Endothelial cell of umbilical vein (primary cell): Measurements from ENCODE around the gene CEP85. TPM values are rescaled to one million over a fixed set of nuclear protein-coding genes. Genes with fewer than 3 reads are reported as not detected.

Experiments used
- BruUV-seq: library from RNA; stranded (reverse); fragments of 400-500 nt; replicated peaks from 2 replicates; lab custom pipeline; 2021; lab: Mats Ljungman, UMichigan
- CTCF ChIA-PET: fragments of 300-600, 350-600 bp; sonication (Branson Sonifier 250); formaldehyde crosslinking; loops from one replicate; lab custom pipeline; 2021; ENCODE audit warnings: antibody characterized with exemption, inconsistent platforms; lab: Charles Lee
- POLR2A ChIA-PET: fragments of 300-600, 350-600 bp; sonication (Branson Sonifier 250); formaldehyde crosslinking; loops from one replicate; lab custom pipeline; 2021; ENCODE audit warnings: antibody characterized with exemption, inconsistent platforms; lab: Charles Lee
- DNase-seq: peaks from one replicate; pipeline ENCODE4 v3.0.0-alpha.2; 2011; ENCODE audit warnings: low read depth, low spot score
- FAIRE-seq: peaks from 2 replicates; lab custom pipeline; 2011; peaks lifted over from hg19 to GRCh38; lab: Jason Lieb, UNC
- H2AFZ ChIP-seq: 2 replicates; pipeline ENCODE4 v1.6.0; 2012; ENCODE audit warnings: low read depth, low read length, control low read depth, inconsistent platforms
- H3K27ac ChIP-seq: 2 replicates; pipeline ENCODE4 v1.5.1; 2011; ENCODE audit warnings: low read depth, mild to moderate bottlenecking, control low read depth, low read length, moderate library complexity; ENCODE audit not compliant: insufficient read depth
- H3K27me3 ChIP-seq, 2 experiments: 2 replicates each; pipeline versions ENCODE4 v1.6.0 to v1.6.1; 2011; ENCODE audit warnings: low read length in 2 of 2, mixed read lengths in 1 of 2; ENCODE audit not compliant: control insufficient read depth in 2 of 2, insufficient read depth in 2 of 2
- H3K36me3 ChIP-seq, 2 experiments: 2 replicates in 1 of 2; 3 replicates in 1 of 2; pipeline ENCODE4 v1.5.1; 2011; ENCODE audit warnings: low read length in 2 of 2, mild to moderate bottlenecking in 1 of 2, moderate library complexity in 1 of 2; ENCODE audit not compliant: control insufficient read depth in 2 of 2, insufficient read depth in 2 of 2; ENCODE audit errors: extremely low read depth in 1 of 2
- H3K4me1 ChIP-seq: 3 replicates; pipeline ENCODE4 v1.5.1; 2011; ENCODE audit warnings: mild to moderate bottlenecking, low read length; ENCODE audit not compliant: control insufficient read depth, insufficient read depth; ENCODE audit errors: extremely low read depth
- H3K4me2 ChIP-seq: 2 replicates; pipeline ENCODE4 v1.6.1; 2011; ENCODE audit warnings: low read length, control low read depth, mixed read lengths; ENCODE audit not compliant: insufficient read depth
- H3K4me3 ChIP-seq, 3 experiments: fragments of 200-600 bp in 1 of 3; sonication (generic), shearing (Covaris generic) in 1 of 3; replicated peaks in 1 of 3; 2 replicates each; pipeline ENCODE4 v1.5.1; 2011 to 2016; ENCODE audit warnings: control low read depth in 3 of 3, low read length in 3 of 3, mild to moderate bottlenecking in 2 of 3, inconsistent platforms in 1 of 3, low read depth in 1 of 3, moderate library complexity in 1 of 3; ENCODE audit not compliant: insufficient read depth in 1 of 3
- H3K79me2 ChIP-seq: 2 replicates; pipeline ENCODE4 v1.6.0; 2012; ENCODE audit warnings: low read length, inconsistent platforms; ENCODE audit not compliant: control insufficient read depth, insufficient read depth
- H3K9ac ChIP-seq: replicated peaks from 2 replicates; pipeline ENCODE3; 2011; ENCODE audit warnings: low read length, control low read depth; ENCODE audit not compliant: insufficient read depth; ENCODE audit errors: extremely low read depth
- H3K9me1 ChIP-seq: replicated peaks from 3 replicates; pipeline ENCODE4 v1.6.0; 2011; ENCODE audit warnings: mild to moderate bottlenecking, low read length; ENCODE audit not compliant: control insufficient read depth, insufficient read depth; ENCODE audit errors: extremely low read depth
- H3K9me3 ChIP-seq: replicated peaks from 2 replicates; pipeline ENCODE4 v1.5.1; 2012; ENCODE audit warnings: low read length, inconsistent platforms; ENCODE audit not compliant: control insufficient read depth, insufficient read depth
- H4K20me1 ChIP-seq: replicated peaks from 2 replicates; pipeline ENCODE3; 2011; ENCODE audit warnings: mild to moderate bottlenecking, low read length; ENCODE audit not compliant: control insufficient read depth, insufficient read depth; ENCODE audit errors: extremely low read depth
- CTCF ChIP-seq, 2 donors: IDR thresholded peaks; 1 replicate in 1 of 2; 2 replicates in 1 of 2; pipeline ENCODE4 v1.5.1; 2011; ENCODE audit warnings: low read length in 2 of 2, mild to moderate bottlenecking in 2 of 2, moderate library complexity in 2 of 2, control low read depth in 1 of 2, inconsistent platforms in 1 of 2, low read depth in 1 of 2; ENCODE audit not compliant: insufficient read depth in 1 of 2; ENCODE audit errors: extremely low read depth in 1 of 2
- EZH2 ChIP-seq: IDR thresholded peaks from 2 replicates; pipeline ENCODE4 v1.6.1; 2012; ENCODE audit warnings: borderline replicate concordance, low read depth, mild to moderate bottlenecking, moderate library complexity, low read length, inconsistent platforms; ENCODE audit not compliant: severe bottlenecking
- FOS ChIP-seq: IDR thresholded peaks from 2 replicates; pipeline ENCODE4 v1.6.1; 2011; ENCODE audit warnings: mild to moderate bottlenecking, low read length, moderate library complexity, borderline replicate concordance; ENCODE audit not compliant: insufficient read depth
- GATA2 ChIP-seq: IDR thresholded peaks from 2 replicates; pipeline ENCODE4 v1.7.0; 2011; ENCODE audit warnings: low read depth, mild to moderate bottlenecking, moderate library complexity, mixed read lengths, low read length; ENCODE audit not compliant: insufficient read length, insufficient read depth
- JUN ChIP-seq: IDR thresholded peaks from 2 replicates; pipeline ENCODE4 v1.6.1; 2011; ENCODE audit warnings: borderline replicate concordance, low read depth; ENCODE audit not compliant: insufficient read length, insufficient read depth
- MAX ChIP-seq: IDR thresholded peaks from 2 replicates; pipeline ENCODE4 v1.6.1; 2011; ENCODE audit not compliant: insufficient read depth, insufficient read length
- MYC ChIP-seq: IDR thresholded peaks from one replicate; pipeline ENCODE4 v1.6.1; 2011; ENCODE audit warnings: mild to moderate bottlenecking, low read depth, low read length
- POLR2A ChIP-seq: IDR thresholded peaks from 2 replicates; pipeline ENCODE4 v1.6.1; 2012; ENCODE audit warnings: low read depth, mild to moderate bottlenecking, control low read depth, low read length
- POLR2AphosphoS5 ChIP-seq: IDR thresholded peaks from 2 replicates; pipeline ENCODE4 v1.6.1; 2012; ENCODE audit warnings: low read depth, mild to moderate bottlenecking, control low read depth, low read length, moderate library complexity; ENCODE audit not compliant: insufficient read depth
- dilution Hi-C: fragments of 300-500 bp; cut with MboI; formaldehyde crosslinking; loops from one replicate; pipeline ENCODE4 v1.15.0; 2019; ENCODE audit warnings: low sequenced_read_pairs; ENCODE audit not compliant: extremely low pct_ligation_motif_present
- intact Hi-C: fragments of 100-400 bp; cut with micrococcal nuclease; formaldehyde crosslinking; loops from one replicate; pipeline ENCODE4 v1.10.0; 2022
- polyA plus RNA-seq, 4 experiments: library from polyadenylated mRNA; depleted of rRNA in 3 of 4; stranded (reverse) in 3 of 4; unstranded in 1 of 4; fragments of >200 nt; gene quantifications; 2 replicates each; pipeline versions ENCODE4 v1.2.1 to v1.2.3, GENCODE V29; 2011 to 2012; ENCODE audit warnings: missing spikeins in 1 of 4
- total RNA-seq: library from RNA; stranded (reverse); gene quantifications from 2 replicates; pipeline ENCODE4 v1.2.3, GENCODE V29; 2021

CEP85 gene
- total and polyA plus RNA-seq, 2 donors (not counting 3 experiments of a cell fraction or from before 2014, with no cell fraction given) = 15.2 to 17.8 TPM

- H3K27me3 ChIP-seq = no peaks in the 10 kb centered on the region
- no peaks in the 10 kb centered on the region for H3K9me3 ChIP-seq
- no peak for DNase-seq
- intact Hi-C loops (no loop called here), dilution Hi-C loops (no loop called here)
- peaks cover 0 to 8% of the 10 kb centered on the region in 2 experiments for H3K36me3 ChIP-seq
- peaks cover 31% of the 10 kb centered on the region for H3K79me2 ChIP-seq
- H3K9me1 ChIP-seq = no peaks in the 10 kb centered on the region
- H3K4me1 ChIP-seq = peaks cover 39% of the 10 kb centered on the region
- CTCF ChIA-PET = interaction anchor here (0.6 to 4.3 kb wide), 6 partner anchors 8 to 234 kb away, joined by 3 to 120 read pairs (median 4); partner anchors contain the start of gene CD52
- H3K27ac ChIP-seq = no peak overlapping the region
- no peak for TF ChIP-seq CTCF (IDR thresholded peaks at IDR 0.05; ENCODE audit: extremely low read depth in 1 of 2, insufficient read depth in 1 of 2, low read depth in 1 of 2, low read length in 2 of 2)
- TF ChIP-seq MYC = no peak
- TF ChIP-seq JUN = no peak
- TF ChIP-seq POLR2AphosphoS5 = no peak
- no peak for TF ChIP-seq FOS
- TF ChIP-seq MAX = no peak
- TF ChIP-seq POLR2A = no peak
- no peak for TF ChIP-seq EZH2
- TF ChIP-seq GATA2 = no peak
- no peak overlapping the region for H3K4me2 ChIP-seq
- no peak for FAIRE-seq
- no peak overlapping the region for H3K9ac ChIP-seq
- BruUV-seq = no TSS peak
- H3K4me3 ChIP-seq = no peak overlapping the region
- POLR2A ChIA-PET = interaction anchor here (0.8 kb wide), 1 partner anchor 9 kb away, joined by 4 read pairs; no protein-coding TSS in a partner anchor
- H4K20me1 ChIP-seq = no peaks in the 10 kb centered on the region
- H2AFZ ChIP-seq = no peak overlapping the region
Measured at GRCh38 chr1:26283279-26283853, 49.4 kb downstream of the CEP85 start.
